ENCODE measurements around the gene PSRC1. TPM values are rescaled to one million over a fixed set of nuclear protein-coding genes. Genes with fewer than 3 reads are reported as not detected.

PSRC1 gene
- polyA plus RNA-seq, 1 of the 3 experiments (the other 2 are of a cell fraction): 19.4 TPM

- POLR2A ChIA-PET: no interaction called here
These were observed 12.9 kb upstream of the PSRC1 start for GRCh38 chr1:109295712-109296415.

More at GRCh38 chr1:109295712-109296415, 12.9 kb upstream of the PSRC1 start:
- Histone ChIP-seq H3K27me3 (ENCODE audit: insufficient read depth) (no peaks in the 10 kb centered on the region), H3F3A (replicated peaks; ENCODE audit: insufficient read depth) (peaks cover 9% of the 10 kb centered on the region), H3K36me3 (replicated peaks in 1 of 2; ENCODE audit: control insufficient read depth in 1 of 2, insufficient read depth in 2 of 2, low read length in 1 of 2) (no peaks in the 10 kb centered on the region), H4K20me1 (ENCODE audit: insufficient read depth) (no peaks in the 10 kb centered on the region), H3K4me2 (no peak overlapping the region), H3K9me3 (no peaks in the 10 kb centered on the region), H2AFZ (ENCODE audit: low read depth) (no peak overlapping the region), H3K4me3 (ENCODE audit: low read depth in 2 of 2, low read length in 1 of 2) (no peak overlapping the region), H3K9me2 (no peaks in the 10 kb centered on the region), H3K27ac (ENCODE audit: low read depth in 2 of 2, low read length in 1 of 2) (no peak overlapping the region), H3K4me1 (ENCODE audit: control insufficient read depth in 1 of 2, insufficient read depth in 2 of 2, low read depth in 1 of 2, low read length in 1 of 2) (peaks cover 9 to 20% of the 10 kb centered on the region in 2 experiments), H3K9ac (no peak overlapping the region), H3K79me2 (ENCODE audit: insufficient read depth) (no peaks in the 10 kb centered on the region)
- DNase-seq: no peak
- WGBS (ENCODE audit: low lambda C conversion rate): 91% methylated on average over 11 of the region's 12 CpGs
- TF ChIP-seq MAX (IDR thresholded peaks at IDR 0.05; ENCODE audit: low read depth) (no peak), TCF12 (IDR thresholded peaks at IDR 0.05) (no peak), FOXJ3 (CRISPR knock-in tag; IDR thresholded peaks at IDR 0.05) (no peak), RXRA (IDR thresholded peaks at IDR 0.05; ENCODE audit: borderline replicate concordance, low read depth) (no peak), FOXM1 (IDR thresholded peaks at IDR 0.05; ENCODE audit: low read depth) (no peak), GATA2 (CRISPR knock-in tag; IDR thresholded peaks at IDR 0.05) (no peak), EP300 (IDR thresholded peaks at IDR 0.05; ENCODE audit: borderline replicate concordance in 1 of 2, low read depth in 1 of 2, low read length in 1 of 2) (no peak), REST (IDR thresholded peaks at IDR 0.05; ENCODE audit: low read depth, low read length) (no peak), CHD2 (IDR thresholded peaks at IDR 0.05; ENCODE audit: low read length, partially characterized antibody) (no peak), ZBTB33 (IDR thresholded peaks at IDR 0.05; ENCODE audit: borderline replicate concordance, low read depth) (no peak), USF1 (IDR thresholded peaks at IDR 0.05; ENCODE audit: borderline replicate concordance, low read depth) (no peak), NFIC (IDR thresholded peaks at IDR 0.05; ENCODE audit: borderline replicate concordance) (no peak), EZH2phosphoT487 (IDR thresholded peaks at IDR 0.05; ENCODE audit: borderline replicate concordance, low read depth) (no peak), RFX5 (IDR thresholded peaks at IDR 0.05; ENCODE audit: low read length) (no peak), PBX3 (IDR thresholded peaks at IDR 0.05) (no peak), MEF2A (IDR thresholded peaks at IDR 0.05; ENCODE audit: borderline replicate concordance, low read depth) (no peak)
- CTCF ChIA-PET: interaction anchor here (0.8 to 1.9 kb wide), 4 partner anchors 17 to 104 kb away, joined by 3 to 8 read pairs (median 3); no protein-coding TSS in a partner anchor

All from SK-N-SH (cell line).